ENCODE data around the gene VIPAS39. TPM values are rescaled to one million over a fixed set of nuclear protein-coding genes. Genes with fewer than 3 reads are reported as not detected.

VIPAS39 gene
- total RNA-seq, 1 experiment from 2014 or later = 18.5 TPM

DNA sequence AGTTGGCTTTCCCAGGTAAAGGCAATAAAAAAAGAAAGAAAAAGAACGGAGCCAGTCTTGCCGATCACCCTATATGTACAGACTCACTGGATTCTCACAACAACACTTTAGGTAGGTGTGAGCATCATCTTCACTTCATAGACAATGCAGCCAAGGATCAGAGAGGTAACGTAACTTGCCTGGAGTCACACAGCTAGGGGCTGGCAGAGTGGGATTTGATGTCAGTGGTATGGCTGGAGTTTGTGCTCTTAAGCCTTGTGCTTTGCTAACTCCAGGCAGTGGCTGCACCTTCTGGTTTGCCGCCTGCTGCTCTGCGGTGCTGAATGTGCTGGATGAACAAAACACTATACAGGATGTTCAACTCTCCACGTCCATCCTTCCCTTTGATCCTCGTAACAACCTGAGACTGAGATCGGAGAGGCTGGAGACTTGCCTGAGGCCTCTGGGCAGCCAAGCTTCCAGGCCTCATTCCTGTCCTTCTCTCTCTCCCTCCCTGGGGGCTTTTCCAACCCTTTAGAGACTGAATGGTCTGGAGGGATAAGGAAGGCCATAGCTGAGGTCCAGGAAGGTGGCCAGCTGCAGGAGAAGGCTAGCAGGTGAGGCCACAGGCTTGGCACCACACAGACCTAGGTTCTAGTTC lies 33.1 kb upstream of the VIPAS39 start:
- Histone ChIP-seq H3K4me2 (ENCODE audit: insufficient read depth, insufficient read length, low read length) (no peak overlapping the region), H3K9me3 (ENCODE audit: control insufficient read depth, low read depth, low read length) (no peaks in the 10 kb centered on the region), H3K56ac (ENCODE audit: insufficient read length, low read depth, low read length) (no peak overlapping the region), H2BK5ac (ENCODE audit: insufficient read length, low read length) (no peak overlapping the region), H2AFZ (ENCODE audit: low read length) (no peak overlapping the region), H2BK120ac (ENCODE audit: low read depth, low read length, poor library complexity, severe bottlenecking) (no peak overlapping the region), H4K8ac (replicated peaks; ENCODE audit: insufficient read length, low read depth, low read length) (no peak overlapping the region), H2BK12ac (ENCODE audit: insufficient read length, low read depth, low read length) (no peak overlapping the region), H3K23ac (ENCODE audit: insufficient read length, low read depth, low read length) (no peak overlapping the region), H3K79me2 (ENCODE audit: insufficient read depth, low read length) (no peaks in the 10 kb centered on the region), H4K20me1 (ENCODE audit: control insufficient read depth, insufficient read depth, insufficient read length) (no peaks in the 10 kb centered on the region), H2BK15ac (ENCODE audit: low read depth, low read length) (no peak overlapping the region), H3K27me3 (ENCODE audit: insufficient read depth, low read length) (no peaks in the 10 kb centered on the region), H2BK20ac (ENCODE audit: low read depth, low read length, poor library complexity, severe bottlenecking) (no peak overlapping the region), H4K5ac (ENCODE audit: insufficient read length, low read depth, low read length) (no peak overlapping the region), H3K18ac (ENCODE audit: insufficient read length, low read depth, low read length) (no peak overlapping the region), H3K4ac (ENCODE audit: low read depth, low read length) (no peak overlapping the region), H3K9ac (ENCODE audit: extremely low read depth, insufficient read length, low read length) (no peak overlapping the region), H3K14ac (ENCODE audit: insufficient read depth, low read length) (peak overlapping the region; percentile 29; the same call in 1 of the 2 replicates), H3K79me1 (ENCODE audit: insufficient read depth, low read depth, low read length, poor library complexity, severe bottlenecking) (no peaks in the 10 kb centered on the region), H3K27ac (ENCODE audit: insufficient read length, low read depth, low read length) (no peak overlapping the region), H2AK5ac (ENCODE audit: insufficient read length, low read length) (no peak overlapping the region), H3K4me1 (ENCODE audit: insufficient read depth, low read length) (no peaks in the 10 kb centered on the region), H4K91ac (ENCODE audit: insufficient read length, low read depth, low read length) (no peak overlapping the region), H3K23me2 (ENCODE audit: insufficient read length, low read depth, low read length, poor library complexity, severe bottlenecking) (no peaks in the 10 kb centered on the region), H3T11ph (ENCODE audit: low read length) (no peak overlapping the region)
- H3K27ac Mint-ChIP-seq = peak overlapping the region in 1 of 3 experiments; percentile 52; a peak in 1 of 7 replicates
- no peak overlapping the region for H3K4me3 Mint-ChIP-seq
- no peaks in the 10 kb centered on the region for H3K9me3 Mint-ChIP-seq
- TF ChIP-seq, protein P1, sequence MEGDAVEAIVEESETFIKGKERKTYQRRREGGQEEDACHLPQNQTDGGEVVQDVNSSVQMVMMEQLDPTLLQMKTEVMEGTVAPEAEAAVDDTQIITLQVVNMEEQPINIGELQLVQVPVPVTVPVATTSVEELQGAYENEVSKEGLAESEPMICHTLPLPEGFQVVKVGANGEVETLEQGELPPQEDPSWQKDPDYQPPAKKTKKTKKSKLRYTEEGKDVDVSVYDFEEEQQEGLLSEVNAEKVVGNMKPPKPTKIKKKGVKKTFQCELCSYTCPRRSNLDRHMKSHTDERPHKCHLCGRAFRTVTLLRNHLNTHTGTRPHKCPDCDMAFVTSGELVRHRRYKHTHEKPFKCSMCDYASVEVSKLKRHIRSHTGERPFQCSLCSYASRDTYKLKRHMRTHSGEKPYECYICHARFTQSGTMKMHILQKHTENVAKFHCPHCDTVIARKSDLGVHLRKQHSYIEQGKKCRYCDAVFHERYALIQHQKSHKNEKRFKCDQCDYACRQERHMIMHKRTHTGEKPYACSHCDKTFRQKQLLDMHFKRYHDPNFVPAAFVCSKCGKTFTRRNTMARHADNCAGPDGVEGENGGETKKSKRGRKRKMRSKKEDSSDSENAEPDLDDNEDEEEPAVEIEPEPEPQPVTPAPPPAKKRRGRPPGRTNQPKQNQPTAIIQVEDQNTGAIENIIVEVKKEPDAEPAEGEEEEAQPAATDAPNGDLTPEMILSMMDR (conservative IDR thresholded peaks at IDR 0.05) = no peak
- DNase-seq = no peak
- no peaks in the 10 kb centered on the region; a peak in 1 of 7 replicates for H3K36me3 Mint-ChIP-seq (ENCODE audit: insufficient read depth in 1 of 3, low read depth in 3 of 3)
- WGBS (ENCODE audit: extremely low coverage, insufficient read length, low lambda C conversion rate) = no CpG with 5 or more reads among the region's 8 CpGs
- H3K27me3 Mint-ChIP-seq (ENCODE audit: low read depth) = peaks cover 5% of the 10 kb centered on the region
- peaks cover 0 to 4% of the 10 kb centered on the region in 2 experiments; a peak in 1 of 4 replicates for H3K4me1 Mint-ChIP-seq
